Measurements from ENCODE around the gene BRCA1. TPM values are rescaled to one million over a fixed set of nuclear protein-coding genes. Genes with fewer than 3 reads are reported as not detected.
"Not testable (repeated sequence)": the region's sequence is repeated elsewhere in the genome, so short reads cannot be mapped to it uniquely, and the experiment has no call there.

BRCA1 gene
- total and polyA plus RNA-seq, 5 donors = 2.7 to 10.9 (median 7.9) TPM

DNA sequence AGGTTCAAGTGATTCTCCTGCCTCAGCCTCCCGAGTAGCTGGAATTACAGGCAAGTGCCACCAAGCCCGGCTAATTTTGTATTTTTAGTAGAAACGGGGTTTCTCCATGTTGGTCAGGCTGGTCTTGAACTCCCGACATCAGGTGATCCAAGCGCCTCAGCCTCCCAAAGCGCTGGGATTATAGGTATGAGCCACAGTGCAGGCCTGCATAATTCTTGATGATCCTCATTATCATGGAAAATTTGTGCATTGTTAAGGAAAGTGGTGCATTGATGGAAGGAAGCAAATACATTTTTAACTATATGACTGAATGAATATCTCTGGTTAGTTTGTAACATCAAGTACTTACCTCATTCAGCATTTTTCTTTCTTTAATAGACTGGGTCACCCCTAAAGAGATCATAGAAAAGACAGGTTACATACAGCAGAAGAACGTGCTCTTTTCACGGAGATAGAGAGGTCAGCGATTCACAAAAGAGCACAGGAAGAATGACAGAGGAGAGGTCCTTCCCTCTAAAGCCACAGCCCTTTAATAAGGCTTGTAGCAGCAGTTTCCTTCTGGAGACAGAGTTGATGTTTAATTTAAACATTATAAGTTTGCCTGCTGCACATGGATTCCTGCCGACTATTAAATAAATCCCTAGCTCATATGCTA lies 62.1 kb downstream of the BRCA1 start:
- no peaks in the 10 kb centered on the region for H3K4me1 ChIP-seq (ENCODE audit: control insufficient read depth, insufficient read depth, low read length)
- ATAC-seq (no peak), DNase-seq (no peak)
- H3K27me3 ChIP-seq (ENCODE audit: control insufficient read depth, insufficient read depth) = no peaks in the 10 kb centered on the region
- no peak overlapping the region for H3K4me3 ChIP-seq (ENCODE audit: low read length)
- no peak overlapping the region for H3K27ac ChIP-seq (ENCODE audit: low read length)
- no peaks in the 10 kb centered on the region for H3K9me3 ChIP-seq (ENCODE audit: control insufficient read depth, low read length)
- intact Hi-C loops (cut with DNase I) = no loop called here
- WGBS = 92% methylated on average over 10 of the region's 10 CpGs

GRCh38 chr17:43056051-43056450 lies 69.1 kb downstream of the BRCA1 start:
- intact Hi-C loops (cut with DNase I) = no loop called here
- 95% methylated on average over 7 of the region's 7 CpGs for WGBS

GRCh38 chr17:43053008-43053407 lies 72.2 kb downstream of the BRCA1 start:
- 96% methylated on average over 7 of the region's 7 CpGs for WGBS
- intact Hi-C loops (cut with DNase I); DNase-seq; ATAC-seq; H3K9me3 ChIP-seq (ENCODE audit: control insufficient read depth, low read length); H3K27me3 ChIP-seq (ENCODE audit: control insufficient read depth, insufficient read depth); H3K4me1 ChIP-seq (ENCODE audit: control insufficient read depth, insufficient read depth, low read length); H3K4me3 ChIP-seq (ENCODE audit: low read length); H3K27ac ChIP-seq (ENCODE audit: low read length): not testable (repeated sequence)

More at GRCh38 chr17:43056051-43056450, 69.1 kb downstream of the BRCA1 start:
- Histone ChIP-seq H3K9me3 (ENCODE audit: control insufficient read depth, low read length) (no peaks in the 10 kb centered on the region), H3K27me3 (ENCODE audit: control insufficient read depth, insufficient read depth) (no peaks in the 10 kb centered on the region), H3K4me1 (ENCODE audit: control insufficient read depth, insufficient read depth, low read length) (no peaks in the 10 kb centered on the region), H3K27ac (ENCODE audit: low read length) (no peak overlapping the region), H3K4me3 (ENCODE audit: low read length) (no peak overlapping the region)
- ATAC-seq = no peak
- no peak for DNase-seq

DNA sequence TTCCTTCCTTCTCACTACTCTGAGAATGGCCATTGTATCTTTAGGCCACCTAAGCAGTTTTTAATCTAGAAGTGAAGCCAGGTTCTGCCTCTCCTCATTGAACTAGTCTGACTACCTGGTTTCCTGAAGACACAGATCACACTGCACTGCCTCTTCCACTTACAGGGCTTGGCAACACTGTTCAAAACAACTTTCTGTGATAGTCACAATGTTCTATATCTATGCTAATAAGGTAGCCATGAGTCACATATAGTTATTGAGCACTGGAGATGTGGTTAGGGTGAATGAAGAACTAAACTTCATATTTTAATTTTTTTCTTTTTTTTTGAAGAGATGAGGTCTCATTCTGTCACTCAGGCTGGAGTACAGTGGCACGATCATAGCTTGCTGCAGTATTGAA lies 73.2 kb downstream of the BRCA1 start:
- Histone ChIP-seq H3K9me3 (ENCODE audit: control insufficient read depth, low read length) (no peaks in the 10 kb centered on the region), H3K4me3 (ENCODE audit: low read length) (no peak overlapping the region), H3K27me3 (ENCODE audit: control insufficient read depth, insufficient read depth) (no peaks in the 10 kb centered on the region), H3K4me1 (ENCODE audit: control insufficient read depth, insufficient read depth, low read length) (no peaks in the 10 kb centered on the region), H3K27ac (ENCODE audit: low read length) (no peak overlapping the region)
- no peak for ATAC-seq
- DNase-seq = no peak
- intact Hi-C loops (cut with DNase I) = no loop called here
- WGBS = 90% methylated on average over 1 of the region's 1 CpG

DNA sequence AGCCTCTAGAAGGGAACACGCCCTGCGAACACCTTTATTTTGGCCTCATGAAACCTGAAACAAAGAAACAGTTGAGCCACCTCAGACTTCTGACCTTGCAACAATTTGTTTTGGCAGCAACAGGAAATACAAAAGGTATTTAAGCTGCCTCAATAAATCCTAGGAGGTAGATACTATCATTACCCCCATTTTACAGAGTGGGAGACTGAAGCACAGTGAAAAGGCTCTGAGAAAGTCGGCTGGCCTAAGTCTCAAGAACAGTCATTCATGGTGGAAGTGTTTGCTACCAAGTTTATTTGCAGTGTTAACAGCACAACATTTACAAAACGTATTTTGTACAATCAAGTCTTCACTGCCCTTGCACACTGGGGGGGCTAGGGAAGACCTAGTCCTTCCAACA lies 81.1 kb downstream of the BRCA1 start:
- DNase-seq (no peak), ATAC-seq (no peak)
- WGBS = 88% methylated on average over 4 of the region's 4 CpGs
- H3K27me3 ChIP-seq (ENCODE audit: control insufficient read depth, insufficient read depth) = no peaks in the 10 kb centered on the region
- intact Hi-C loops (cut with DNase I) = no loop called here
- H3K9me3 ChIP-seq (ENCODE audit: control insufficient read depth, low read length) = no peaks in the 10 kb centered on the region
- H3K4me3 ChIP-seq (ENCODE audit: low read length) = no peak overlapping the region
- H3K27ac ChIP-seq (ENCODE audit: low read length) = no peak overlapping the region
- no peaks in the 10 kb centered on the region for H3K4me1 ChIP-seq (ENCODE audit: control insufficient read depth, insufficient read depth, low read length)

DNA sequence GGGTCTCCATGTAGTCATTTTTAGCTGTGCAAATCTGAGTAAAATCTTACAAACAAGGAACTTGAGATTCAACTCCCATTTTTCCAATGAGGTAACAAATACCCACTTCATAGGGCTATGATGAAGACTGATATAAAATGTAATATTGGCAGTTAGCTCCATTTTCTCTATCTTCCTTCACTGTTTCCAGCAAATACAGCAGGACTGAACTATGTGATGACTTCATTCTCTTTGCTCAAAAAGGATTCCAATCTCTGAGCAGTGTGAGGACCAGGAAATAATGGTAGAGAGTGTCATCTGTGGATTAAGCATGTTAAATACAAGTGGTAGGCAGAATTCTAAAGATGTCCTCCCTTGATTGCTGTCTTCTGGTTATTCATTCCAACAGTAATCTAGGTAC lies 81.9 kb downstream of the BRCA1 start:
- intact Hi-C loops (cut with DNase I) = no loop called here
- ATAC-seq (no peak), DNase-seq (no peak)
- H3K4me1 ChIP-seq (ENCODE audit: control insufficient read depth, insufficient read depth, low read length) = no peaks in the 10 kb centered on the region
- no peak overlapping the region for H3K27ac ChIP-seq (ENCODE audit: low read length)
- no peak overlapping the region for H3K4me3 ChIP-seq (ENCODE audit: low read length)
- no peaks in the 10 kb centered on the region for H3K27me3 ChIP-seq (ENCODE audit: control insufficient read depth, insufficient read depth)
- no peaks in the 10 kb centered on the region for H3K9me3 ChIP-seq (ENCODE audit: control insufficient read depth, low read length)

GRCh38 chr17:43042025-43042628 lies 83.0 kb downstream of the BRCA1 start:
- H3K27me3 ChIP-seq (ENCODE audit: control insufficient read depth, insufficient read depth) = no peaks in the 10 kb centered on the region
- H3K27ac ChIP-seq (ENCODE audit: low read length) = no peak overlapping the region
- DNase-seq = no peak
- H3K4me3 ChIP-seq (ENCODE audit: low read length) = no peak overlapping the region
- 59% methylated on average over 5 of the region's 5 CpGs for WGBS
- no peak for ATAC-seq
- intact Hi-C loops (cut with DNase I) = no loop called here
- H3K9me3 ChIP-seq (ENCODE audit: control insufficient read depth, low read length) = no peaks in the 10 kb centered on the region
- H3K4me1 ChIP-seq (ENCODE audit: control insufficient read depth, insufficient read depth, low read length) = no peaks in the 10 kb centered on the region

DNA sequence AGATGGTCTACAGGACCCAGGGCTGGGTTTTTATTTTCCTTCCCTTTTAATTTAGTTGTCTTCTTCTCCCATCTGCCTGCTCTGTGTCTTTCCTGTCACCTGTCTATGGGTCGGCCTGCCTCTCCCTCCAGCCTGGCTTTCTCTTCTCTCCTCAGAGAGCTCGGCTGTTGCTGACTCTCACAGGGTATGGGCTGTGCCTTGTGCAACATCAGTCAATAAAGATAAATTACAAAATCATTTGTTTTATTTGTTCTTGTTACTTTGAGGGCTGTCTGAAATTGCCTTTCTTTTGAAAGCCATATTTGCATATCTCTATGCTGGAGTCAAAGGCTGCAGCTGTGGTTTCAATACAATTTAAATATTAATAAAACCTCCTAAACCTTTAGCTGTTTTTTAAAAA lies 84.5 kb downstream of the BRCA1 start:
- 88% methylated on average over 2 of the region's 2 CpGs for WGBS
- DNase-seq = no peak

GRCh38 chr17:43039646-43040045 lies 85.5 kb downstream of the BRCA1 start:
- 89% methylated on average over 2 of the region's 2 CpGs for WGBS
- no peak for ATAC-seq

More for the DNA sequence above, 84.5 kb downstream of the BRCA1 start:
- H3K4me1 ChIP-seq (ENCODE audit: control insufficient read depth, insufficient read depth, low read length) = no peaks in the 10 kb centered on the region
- H3K27me3 ChIP-seq (ENCODE audit: control insufficient read depth, insufficient read depth) = no peaks in the 10 kb centered on the region
- intact Hi-C loops (cut with DNase I) = no loop called here
- no peak overlapping the region for H3K4me3 ChIP-seq (ENCODE audit: low read length)
- no peak overlapping the region for H3K27ac ChIP-seq (ENCODE audit: low read length)
- no peaks in the 10 kb centered on the region for H3K9me3 ChIP-seq (ENCODE audit: control insufficient read depth, low read length)
- ATAC-seq = no peak

DNA sequence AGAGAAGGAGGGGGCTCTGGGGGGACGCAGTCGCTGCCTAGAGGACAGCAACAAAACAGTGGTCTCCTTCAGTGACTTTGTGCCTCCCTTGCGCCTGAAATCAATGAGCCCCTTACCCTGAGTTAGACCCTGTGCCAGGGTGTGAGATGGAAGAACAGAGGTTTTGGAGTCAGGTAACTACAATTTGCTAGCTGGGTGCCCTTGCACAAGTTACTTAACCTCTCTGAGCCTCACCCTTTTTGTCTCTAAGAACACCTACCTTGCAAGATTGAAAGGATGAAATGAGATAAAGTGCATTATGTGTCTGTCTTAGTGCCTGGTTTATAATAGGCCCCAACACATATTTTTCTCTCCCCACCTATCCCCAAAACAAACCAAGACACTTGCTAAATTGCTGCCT lies 90.3 kb downstream of the BRCA1 start:
- no peak overlapping the region for H3K4me3 ChIP-seq (ENCODE audit: low read length)
- H3K27me3 ChIP-seq (ENCODE audit: control insufficient read depth, insufficient read depth) = no peaks in the 10 kb centered on the region
- no peaks in the 10 kb centered on the region for H3K4me1 ChIP-seq (ENCODE audit: control insufficient read depth, insufficient read depth, low read length)
- 82% methylated on average over 3 of the region's 3 CpGs for WGBS
- DNase-seq (no peak), ATAC-seq (no peak)
- no peak overlapping the region for H3K27ac ChIP-seq (ENCODE audit: low read length)
- intact Hi-C loops (cut with DNase I) = no loop called here
- H3K9me3 ChIP-seq (ENCODE audit: control insufficient read depth, low read length) = no peaks in the 10 kb centered on the region

More at GRCh38 chr17:43039646-43040045, 85.5 kb downstream of the BRCA1 start:
- no peak for DNase-seq
- H3K27ac ChIP-seq (ENCODE audit: low read length) = no peak overlapping the region
- H3K9me3 ChIP-seq (ENCODE audit: control insufficient read depth, low read length) = no peaks in the 10 kb centered on the region
- intact Hi-C loops (cut with DNase I) = no loop called here
- no peaks in the 10 kb centered on the region for H3K27me3 ChIP-seq (ENCODE audit: control insufficient read depth, insufficient read depth)
- no peak overlapping the region for H3K4me3 ChIP-seq (ENCODE audit: low read length)
- no peaks in the 10 kb centered on the region for H3K4me1 ChIP-seq (ENCODE audit: control insufficient read depth, insufficient read depth, low read length)

DNA sequence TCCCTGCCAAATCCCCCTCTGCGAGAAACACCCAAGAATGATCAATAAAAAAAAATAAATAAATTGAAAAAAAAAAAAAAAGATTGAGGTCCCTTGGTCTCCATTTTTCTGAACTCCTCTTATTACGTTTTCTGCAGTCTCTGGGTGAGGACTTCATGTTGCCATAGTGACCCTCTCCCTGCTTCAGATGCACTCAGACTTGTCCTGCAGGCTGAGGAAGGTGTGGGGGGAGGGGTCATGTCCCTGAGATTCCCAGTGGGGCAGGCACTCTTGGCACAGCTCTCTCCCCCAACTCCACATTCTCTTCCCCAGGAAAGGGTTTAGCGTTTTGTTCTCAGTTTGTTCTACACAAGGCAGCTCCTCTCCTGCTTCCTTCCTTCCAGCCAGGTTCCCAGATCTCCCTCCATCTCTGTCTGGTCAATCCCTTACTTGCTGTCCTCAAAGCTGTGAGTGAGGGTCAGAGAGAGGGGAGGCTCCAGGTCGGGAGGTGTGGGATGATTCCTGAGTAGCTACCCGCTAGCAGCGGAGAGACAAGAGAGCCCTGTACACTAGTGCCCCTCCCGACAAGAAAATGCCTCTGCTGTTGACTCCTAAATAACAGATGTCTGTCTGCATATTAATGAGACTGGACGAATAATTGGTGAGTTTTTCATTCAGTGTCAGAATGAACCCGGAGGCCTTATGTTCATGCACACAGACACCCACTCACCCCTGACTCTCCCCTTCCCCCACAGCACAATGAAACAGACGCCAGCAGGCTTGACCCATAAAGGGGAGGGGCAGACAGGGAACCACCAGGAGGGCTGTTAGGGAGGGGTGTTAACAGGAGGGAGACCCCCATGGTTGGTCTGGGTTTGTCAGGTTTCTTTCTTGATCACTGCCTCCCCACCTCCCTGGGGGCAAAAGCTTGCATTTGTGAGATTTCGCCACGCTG lies 90.9 kb downstream of the BRCA1 start:
- Histone ChIP-seq H3K9me3 (ENCODE audit: control insufficient read depth, low read length) (no peaks in the 10 kb centered on the region), H3K27me3 (ENCODE audit: control insufficient read depth, insufficient read depth) (no peaks in the 10 kb centered on the region), H3K4me1 (ENCODE audit: control insufficient read depth, insufficient read depth, low read length) (no peaks in the 10 kb centered on the region), H3K27ac (ENCODE audit: low read length) (no peak overlapping the region), H3K4me3 (ENCODE audit: low read length) (no peak overlapping the region)
- no peak for DNase-seq
- no peak for ATAC-seq
- whole genome bisulfite sequencing = 47% methylated on average over 12 of the region's 12 CpGs
- intact Hi-C loops (cut with DNase I) = no loop called here
